Loucy (cell line): Measurements from ENCODE around the gene LUC7L.

Experiments
- EZH2phosphoT487 ChIP-seq: fragments of 200-600 bp; IDR thresholded peaks from 2 replicates; pipeline ENCODE4 v1.6.1; 2018; ENCODE audit warnings: antibody characterized with exemption, mild to moderate bottlenecking, moderate library complexity, borderline replicate concordance
- TF ChIP-seq, protein P1 (sequence below): fragments of 200-600 bp; sonication (generic); conservative IDR thresholded peaks from 2 replicates; pipeline ENCODE4 v1.5.1; 2014; ENCODE audit warnings: mild to moderate bottlenecking, antibody characterized with exemption, low read length

- TF ChIP-seq, protein P1, sequence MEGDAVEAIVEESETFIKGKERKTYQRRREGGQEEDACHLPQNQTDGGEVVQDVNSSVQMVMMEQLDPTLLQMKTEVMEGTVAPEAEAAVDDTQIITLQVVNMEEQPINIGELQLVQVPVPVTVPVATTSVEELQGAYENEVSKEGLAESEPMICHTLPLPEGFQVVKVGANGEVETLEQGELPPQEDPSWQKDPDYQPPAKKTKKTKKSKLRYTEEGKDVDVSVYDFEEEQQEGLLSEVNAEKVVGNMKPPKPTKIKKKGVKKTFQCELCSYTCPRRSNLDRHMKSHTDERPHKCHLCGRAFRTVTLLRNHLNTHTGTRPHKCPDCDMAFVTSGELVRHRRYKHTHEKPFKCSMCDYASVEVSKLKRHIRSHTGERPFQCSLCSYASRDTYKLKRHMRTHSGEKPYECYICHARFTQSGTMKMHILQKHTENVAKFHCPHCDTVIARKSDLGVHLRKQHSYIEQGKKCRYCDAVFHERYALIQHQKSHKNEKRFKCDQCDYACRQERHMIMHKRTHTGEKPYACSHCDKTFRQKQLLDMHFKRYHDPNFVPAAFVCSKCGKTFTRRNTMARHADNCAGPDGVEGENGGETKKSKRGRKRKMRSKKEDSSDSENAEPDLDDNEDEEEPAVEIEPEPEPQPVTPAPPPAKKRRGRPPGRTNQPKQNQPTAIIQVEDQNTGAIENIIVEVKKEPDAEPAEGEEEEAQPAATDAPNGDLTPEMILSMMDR: no peak
- TF ChIP-seq EZH2phosphoT487: no peak
These were observed 49.7 kb upstream of the LUC7L start for GRCh38 chr16:278863-279366.
